Measurements from ENCODE around the gene PCDHGA12.
"Not testable (repeated sequence)": the region's sequence is repeated elsewhere in the genome, so short reads cannot be mapped to it uniquely, and the experiment has no call there.

Gene PCDHGA12

DNA sequence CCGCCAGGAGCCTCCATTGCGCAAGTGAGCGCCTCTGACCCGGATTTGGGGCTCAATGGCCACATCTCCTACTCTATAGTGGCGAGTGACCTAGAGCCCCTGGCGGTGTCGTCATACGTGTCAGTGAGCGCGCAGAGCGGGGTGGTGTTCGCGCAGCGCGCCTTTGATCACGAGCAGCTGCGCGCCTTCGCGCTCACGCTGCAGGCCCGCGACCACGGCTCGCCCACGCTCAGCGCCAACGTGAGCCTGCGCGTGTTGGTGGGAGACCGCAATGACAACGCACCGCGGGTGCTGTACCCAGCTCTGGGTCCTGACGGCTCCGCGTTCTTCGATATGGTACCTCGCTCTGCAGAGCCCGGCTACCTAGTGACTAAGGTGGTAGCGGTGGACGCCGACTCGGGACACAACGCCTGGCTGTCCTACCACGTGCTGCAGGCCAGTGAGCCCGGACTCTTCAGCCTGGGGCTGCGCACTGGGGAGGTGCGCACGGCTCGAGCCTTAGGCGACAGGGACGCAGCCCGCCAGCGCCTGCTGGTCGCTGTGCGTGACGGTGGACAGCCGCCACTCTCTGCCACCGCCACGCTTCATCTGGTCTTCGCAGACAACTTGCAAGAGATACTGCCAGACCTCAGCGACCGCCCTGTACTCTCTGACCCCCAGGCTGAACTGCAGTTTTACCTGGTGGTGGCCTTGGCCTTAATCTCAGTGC lies 20.6 kb upstream of the PCDHGA12 start:
- DNase-seq, result no peak

DNA sequence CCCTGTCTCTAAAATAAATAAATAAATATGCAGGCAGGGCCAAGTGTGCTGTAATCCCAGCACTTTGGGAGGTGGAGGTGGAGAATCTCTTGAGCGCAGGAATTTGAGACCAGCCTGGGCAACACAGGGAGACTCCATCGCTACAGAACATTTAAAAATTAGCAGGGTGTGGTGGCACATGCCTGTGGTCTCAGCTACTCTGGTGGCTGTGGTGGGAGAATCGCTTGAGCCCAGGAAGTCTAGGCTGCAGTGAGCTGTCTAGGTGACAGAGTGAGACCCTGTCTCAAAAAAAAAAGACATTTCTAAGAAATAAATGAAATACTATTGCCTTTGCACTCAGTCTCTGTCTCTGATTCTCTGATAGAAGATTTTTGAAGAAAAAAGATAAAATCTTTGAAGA lies 18.7 kb upstream of the PCDHGA12 start:
- DNase-seq, result no peak

DNA sequence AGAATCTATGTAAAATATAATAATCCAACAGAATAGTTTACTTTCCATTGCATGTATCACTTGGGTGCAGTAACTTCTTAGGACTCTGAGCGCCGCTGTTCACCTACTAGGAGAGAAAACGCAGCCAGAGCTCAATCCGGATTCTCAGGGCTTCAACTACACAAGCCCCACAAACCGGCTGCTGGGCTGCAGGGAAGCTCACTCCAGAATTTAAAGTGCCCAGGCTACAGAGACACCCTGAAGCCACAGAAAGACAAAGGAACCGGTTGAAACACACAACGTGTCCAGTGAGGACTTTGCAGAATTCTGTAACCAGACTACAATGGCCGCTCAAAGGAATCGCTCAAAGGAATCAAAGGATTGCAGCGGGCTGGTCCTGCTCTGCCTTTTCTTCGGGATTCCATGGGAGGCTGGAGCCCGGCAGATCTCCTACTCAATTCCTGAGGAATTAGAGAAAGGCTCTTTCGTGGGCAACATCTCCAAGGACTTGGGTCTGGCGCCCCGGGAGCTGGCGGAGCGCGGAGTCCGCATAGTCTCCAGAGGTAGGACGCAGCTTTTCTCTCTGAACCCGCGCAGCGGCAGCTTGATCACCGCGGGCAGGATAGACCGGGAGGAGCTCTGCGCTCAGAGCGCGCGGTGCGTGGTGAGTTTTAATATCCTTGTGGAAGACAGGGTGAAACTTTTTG lies 17.3 kb upstream of the PCDHGA12 start, which contains the start of gene PCDHGA10:
PCDHGA10 (plus strand) TSS at position 134 of the 686 bp plus-strand sequence; CDS start at position 323, 189 bp downstream.
- no peak for DNase-seq

DNA sequence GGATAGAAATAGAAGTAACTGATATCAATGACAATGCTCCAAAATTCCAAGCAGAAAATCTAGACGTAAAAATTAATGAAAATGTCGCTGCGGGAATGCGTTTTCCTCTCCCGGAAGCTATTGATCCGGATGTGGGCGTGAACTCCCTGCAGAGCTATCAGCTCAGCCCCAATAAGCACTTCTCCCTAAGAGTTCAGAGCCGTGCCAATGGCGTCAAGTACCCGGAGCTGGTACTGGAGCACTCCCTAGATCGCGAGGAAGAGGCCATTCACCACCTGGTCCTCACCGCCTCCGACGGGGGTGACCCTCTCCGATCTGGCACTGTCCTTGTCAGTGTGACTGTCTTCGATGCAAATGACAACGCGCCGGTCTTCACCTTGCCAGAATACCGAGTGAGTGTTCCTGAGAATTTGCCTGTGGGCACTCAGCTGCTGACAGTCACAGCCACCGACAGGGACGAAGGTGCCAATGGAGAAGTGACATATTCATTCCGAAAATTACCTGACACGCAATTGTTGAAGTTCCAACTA lies 16.7 kb upstream of the PCDHGA12 start:
- no peak for DNase-seq

DNA sequence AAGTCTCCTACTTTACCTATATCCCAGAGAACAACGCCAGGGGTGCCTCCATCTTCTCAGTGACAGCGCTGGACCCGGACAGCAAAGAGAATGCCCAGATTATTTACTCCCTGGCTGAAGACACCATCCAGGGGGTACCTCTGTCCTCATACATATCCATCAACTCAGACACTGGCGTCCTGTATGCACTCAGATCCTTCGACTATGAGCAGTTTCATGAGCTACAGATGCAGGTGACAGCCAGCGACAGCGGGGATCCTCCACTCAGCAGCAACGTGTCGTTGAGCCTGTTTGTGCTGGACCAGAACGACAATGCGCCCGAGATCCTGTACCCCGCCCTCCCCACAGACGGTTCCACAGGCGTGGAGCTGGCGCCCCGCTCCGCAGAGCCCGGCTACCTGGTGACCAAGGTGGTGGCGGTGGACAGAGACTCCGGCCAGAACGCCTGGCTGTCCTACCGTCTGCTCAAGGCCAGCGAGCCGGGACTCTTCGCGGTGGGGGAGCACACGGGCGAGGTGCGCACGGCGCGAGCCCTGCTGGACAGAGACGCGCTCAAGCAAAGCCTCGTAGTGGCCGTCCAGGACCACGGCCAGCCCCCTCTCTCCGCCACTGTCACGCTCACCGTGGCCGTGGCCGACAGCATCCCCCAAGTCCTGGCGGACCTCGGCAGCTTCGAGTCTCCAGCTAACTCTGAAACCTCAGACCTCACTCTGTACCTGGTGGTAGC lies 15.6 kb upstream of the PCDHGA12 start:
- not testable (repeated sequence) for DNase-seq

DNA sequence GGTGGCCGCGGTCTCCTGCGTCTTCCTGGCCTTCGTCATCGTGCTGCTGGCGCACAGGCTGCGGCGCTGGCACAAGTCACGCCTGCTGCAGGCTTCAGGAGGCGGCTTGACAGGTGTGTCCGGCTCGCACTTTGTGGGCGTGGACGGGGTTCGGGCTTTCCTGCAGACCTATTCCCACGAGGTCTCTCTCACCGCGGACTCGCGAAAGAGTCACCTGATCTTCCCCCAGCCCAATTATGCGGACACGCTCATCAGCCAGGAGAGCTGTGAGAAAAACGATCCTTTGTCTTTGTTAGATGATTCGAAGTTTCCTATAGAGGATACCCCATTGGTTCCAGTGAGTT lies 15.1 kb upstream of the PCDHGA12 start:
- not testable (repeated sequence) for DNase-seq

DNA sequence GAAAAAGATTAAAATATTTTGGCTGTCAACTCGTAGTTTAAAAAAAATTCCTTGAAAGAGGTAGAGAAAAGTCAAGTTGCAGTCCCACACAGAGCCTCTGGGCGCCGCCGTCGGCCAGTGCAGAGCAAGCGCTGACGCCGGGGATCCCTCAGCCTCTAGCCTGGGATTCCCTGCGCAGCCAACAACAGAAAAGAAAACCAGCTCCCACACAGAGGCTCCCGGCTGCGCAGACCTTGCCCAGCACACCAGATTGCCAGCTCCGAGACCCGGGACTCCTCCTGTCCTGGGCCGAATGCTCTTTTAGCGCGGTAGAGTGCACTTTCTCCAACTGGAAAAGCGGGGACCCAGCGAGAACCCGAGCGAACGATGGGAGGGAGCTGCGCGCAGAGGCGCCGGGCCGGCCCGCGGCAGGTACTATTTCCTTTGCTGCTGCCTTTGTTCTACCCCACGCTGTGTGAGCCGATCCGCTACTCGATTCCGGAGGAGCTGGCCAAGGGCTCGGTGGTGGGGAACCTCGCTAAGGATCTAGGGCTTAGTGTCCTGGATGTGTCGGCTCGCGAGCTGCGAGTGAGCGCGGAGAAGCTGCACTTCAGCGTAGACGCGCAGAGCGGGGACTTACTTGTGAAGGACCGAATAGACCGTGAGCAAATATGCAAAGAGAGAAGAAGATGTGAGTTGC lies 12.7 kb upstream of the PCDHGA12 start, which contains the start of gene PCDHGB7:
PCDHGB7 (plus strand) TSS at position 184 of the 679 bp plus-strand sequence; CDS start at position 367, 183 bp downstream.
- not testable (repeated sequence) for DNase-seq

DNA sequence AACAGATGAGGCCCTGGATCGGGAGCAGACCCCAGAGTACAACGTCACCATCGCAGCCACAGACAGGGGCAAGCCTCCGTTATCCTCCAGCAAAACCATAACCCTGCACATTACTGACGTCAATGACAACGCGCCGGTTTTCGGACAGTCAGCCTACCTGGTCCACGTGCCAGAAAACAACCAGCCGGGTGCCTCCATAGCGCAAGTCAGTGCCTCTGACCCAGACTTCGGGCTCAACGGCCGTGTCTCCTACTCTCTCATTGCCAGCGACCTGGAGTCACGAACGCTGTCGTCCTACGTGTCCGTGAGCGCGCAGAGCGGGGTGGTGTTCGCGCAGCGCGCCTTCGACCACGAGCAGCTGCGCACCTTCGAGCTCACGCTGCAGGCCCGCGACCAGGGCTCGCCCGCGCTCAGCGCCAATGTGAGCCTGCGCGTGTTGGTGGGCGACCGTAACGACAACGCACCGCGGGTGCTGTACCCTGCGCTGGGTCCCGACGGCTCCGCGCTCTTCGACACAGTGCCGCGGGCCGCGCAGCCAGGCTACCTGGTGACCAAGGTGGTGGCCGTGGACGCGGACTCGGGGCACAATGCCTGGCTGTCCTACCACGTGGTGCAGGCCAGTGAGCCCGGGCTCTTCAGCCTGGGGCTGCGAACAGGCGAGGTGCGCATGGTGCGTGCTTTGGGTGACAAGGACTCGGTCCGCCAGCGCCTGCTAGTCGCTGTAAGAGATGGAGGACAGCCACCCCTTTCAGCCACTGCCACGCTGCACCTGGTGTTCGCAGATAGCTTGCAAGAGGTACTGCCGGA lies 11.0 kb upstream of the PCDHGA12 start:
- no peak for DNase-seq

DNA sequence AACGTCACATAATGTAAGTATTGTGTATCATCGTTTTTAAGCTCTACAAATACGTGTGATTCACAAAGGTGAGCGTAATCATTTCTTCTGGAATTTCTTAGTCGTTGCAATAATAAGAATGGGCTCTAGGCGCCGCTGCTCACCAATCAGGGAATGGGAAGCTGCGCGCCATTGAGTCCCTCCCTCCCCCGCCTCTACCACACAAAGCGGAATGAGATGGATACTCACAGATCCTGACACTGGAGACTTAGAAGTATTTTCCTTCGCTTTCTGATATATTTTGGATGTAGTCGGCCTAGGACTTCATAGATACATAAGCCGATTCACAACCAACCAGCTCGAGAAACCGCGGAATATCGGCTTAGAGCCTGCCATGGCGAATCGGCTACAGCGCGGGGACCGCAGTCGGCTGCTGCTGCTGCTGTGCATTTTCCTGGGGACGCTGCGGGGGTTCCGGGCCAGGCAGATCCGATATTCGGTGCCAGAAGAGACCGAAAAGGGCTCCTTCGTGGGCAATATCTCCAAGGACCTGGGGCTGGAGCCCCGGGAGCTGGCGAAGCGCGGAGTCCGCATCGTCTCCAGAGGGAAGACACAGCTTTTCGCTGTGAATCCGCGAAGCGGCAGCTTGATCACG lies 9.3 kb upstream of the PCDHGA12 start, which contains the start of gene PCDHGA11:
PCDHGA11 (plus strand) TSS at position 197 of the 634 bp plus-strand sequence; CDS start at position 374, 177 bp downstream.
- DNase-seq, result no peak

DNA sequence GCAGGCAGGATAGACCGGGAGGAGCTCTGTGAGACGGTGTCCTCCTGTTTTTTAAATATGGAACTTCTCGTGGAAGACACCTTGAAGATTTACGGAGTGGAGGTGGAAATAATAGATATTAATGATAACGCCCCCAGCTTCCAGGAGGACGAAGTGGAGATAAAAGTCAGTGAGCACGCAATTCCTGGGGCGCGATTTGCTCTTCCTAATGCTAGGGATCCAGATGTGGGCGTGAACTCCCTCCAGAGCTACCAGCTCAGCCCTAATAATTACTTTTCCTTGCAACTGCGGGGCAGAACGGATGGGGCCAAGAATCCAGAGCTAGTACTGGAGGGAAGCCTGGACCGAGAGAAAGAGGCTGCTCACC lies 8.8 kb upstream of the PCDHGA12 start:
- no peak for DNase-seq

DNA sequence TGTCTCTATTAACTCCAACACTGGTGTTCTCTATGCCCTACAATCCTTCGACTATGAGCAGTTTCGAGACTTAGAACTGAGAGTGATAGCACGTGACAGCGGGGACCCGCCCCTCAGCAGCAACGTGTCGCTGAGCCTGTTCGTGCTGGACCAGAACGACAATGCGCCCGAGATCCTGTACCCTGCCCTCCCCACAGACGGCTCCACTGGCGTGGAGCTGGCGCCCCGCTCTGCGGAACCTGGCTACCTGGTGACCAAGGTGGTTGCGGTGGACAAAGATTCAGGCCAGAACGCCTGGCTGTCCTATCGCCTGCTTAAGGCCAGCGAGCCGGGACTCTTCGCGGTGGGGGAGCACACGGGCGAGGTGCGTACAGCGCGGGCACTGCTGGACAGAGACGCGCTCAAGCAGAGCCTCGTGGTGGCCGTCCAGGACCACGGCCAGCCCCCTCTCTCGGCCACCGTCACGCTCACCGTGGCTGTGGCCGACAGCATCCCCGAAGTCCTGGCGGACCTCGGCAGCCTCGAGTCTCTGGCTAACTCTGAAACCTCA lies 7.5 kb upstream of the PCDHGA12 start:
- no peak for DNase-seq

DNA sequence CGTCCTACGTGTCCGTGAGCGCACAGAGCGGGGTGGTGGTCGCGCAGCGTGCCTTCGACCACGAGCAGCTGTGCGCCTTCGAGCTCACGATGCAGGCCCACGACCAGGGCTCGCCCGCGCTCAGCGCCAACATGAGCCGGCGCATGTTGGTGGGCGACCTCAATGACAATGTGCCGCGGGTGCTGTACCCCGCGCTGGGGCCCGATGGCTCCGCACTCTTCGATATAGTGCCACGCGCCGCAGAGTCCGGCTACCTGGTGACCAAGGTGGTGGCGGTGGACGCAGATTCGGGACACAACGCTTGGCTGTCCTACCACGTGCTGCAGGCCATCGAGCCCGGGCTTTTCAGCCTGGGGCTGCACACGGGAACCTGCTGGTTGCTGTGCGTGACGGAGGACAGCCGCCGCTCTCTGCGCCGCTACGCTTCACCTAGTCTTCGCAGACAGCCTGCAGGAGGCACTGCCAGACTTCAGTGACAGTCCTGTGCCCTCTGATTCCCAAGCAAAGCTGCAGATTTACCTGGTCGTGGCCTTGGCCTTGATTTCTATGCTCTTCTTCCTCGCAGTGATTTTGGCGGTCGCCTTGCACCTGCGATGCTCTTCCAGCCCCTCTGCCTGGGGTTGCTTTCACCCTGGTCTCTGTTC lies 2.4 kb upstream of the PCDHGA12 start:
- DNase-seq, result no peak

DNA sequence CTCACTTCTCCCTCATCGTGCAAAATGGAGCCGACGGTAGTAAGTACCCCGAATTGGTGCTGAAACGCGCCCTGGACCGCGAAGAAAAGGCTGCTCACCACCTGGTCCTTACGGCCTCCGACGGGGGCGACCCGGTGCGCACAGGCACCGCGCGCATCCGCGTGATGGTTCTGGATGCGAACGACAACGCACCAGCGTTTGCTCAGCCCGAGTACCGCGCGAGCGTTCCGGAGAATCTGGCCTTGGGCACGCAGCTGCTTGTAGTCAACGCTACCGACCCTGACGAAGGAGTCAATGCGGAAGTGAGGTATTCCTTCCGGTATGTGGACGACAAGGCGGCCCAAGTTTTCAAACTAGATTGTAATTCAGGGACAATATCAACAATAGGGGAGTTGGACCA lies 979 bp downstream of the PCDHGA12 start:
- no peak for DNase-seq

DNA sequence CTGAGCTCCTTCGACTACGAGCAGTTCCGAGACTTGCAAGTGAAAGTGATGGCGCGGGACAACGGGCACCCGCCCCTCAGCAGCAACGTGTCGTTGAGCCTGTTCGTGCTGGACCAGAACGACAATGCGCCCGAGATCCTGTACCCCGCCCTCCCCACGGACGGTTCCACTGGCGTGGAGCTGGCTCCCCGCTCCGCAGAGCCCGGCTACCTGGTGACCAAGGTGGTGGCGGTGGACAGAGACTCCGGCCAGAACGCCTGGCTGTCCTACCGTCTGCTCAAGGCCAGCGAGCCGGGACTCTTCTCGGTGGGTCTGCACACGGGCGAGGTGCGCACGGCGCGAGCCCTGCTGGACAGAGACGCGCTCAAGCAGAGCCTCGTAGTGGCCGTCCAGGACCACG lies 2.0 kb downstream of the PCDHGA12 start:
- DNase-seq, result not testable (repeated sequence)

DNA sequence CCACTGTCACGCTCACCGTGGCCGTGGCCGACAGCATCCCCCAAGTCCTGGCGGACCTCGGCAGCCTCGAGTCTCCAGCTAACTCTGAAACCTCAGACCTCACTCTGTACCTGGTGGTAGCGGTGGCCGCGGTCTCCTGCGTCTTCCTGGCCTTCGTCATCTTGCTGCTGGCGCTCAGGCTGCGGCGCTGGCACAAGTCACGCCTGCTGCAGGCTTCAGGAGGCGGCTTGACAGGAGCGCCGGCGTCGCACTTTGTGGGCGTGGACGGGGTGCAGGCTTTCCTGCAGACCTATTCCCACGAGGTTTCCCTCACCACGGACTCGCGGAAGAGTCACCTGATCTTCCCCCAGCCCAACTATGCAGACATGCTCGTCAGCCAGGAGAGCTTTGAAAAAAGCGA lies 2.4 kb downstream of the PCDHGA12 start:
- DNase-seq, result not testable (repeated sequence)

DNA sequence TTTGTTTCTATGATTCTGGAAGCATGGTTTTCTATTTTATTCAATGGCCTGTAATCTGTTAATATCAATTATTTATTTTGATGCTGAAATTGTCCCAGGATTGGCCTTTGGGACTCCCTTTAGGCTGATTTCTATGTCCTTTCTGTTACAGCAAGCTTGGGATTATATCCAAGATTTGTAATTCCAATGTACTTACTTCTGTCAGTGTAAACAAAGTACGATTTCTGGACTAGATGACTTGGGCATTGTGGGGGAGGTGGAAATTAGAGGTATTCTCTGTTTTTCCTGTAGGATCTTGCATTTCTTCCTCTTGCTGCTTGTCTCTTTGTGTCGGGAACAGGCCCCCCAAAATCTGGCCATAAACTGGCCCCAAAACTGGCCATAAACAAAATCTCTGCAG lies 3.7 kb downstream of the PCDHGA12 start:
- DNase-seq, result no peak

DNA sequence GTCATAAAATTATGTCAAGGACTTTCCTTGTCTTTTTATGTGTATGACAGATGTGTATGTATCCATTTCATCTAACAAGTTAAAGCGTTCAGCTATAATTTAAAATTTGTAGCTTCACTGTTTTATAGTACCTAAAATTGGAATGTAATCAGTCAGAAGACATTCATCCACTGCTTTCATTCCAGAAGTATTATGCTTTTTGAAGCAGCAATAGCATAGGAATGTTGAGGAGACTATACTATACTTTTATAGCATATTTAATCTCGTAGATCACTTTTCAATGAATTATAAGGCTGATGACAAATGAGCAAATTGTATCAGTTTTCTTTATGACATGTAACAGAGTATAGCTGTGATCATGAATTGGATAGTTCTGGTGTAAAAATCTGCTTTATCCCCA lies 6.9 kb downstream of the PCDHGA12 start:
- no peak for DNase-seq

DNA sequence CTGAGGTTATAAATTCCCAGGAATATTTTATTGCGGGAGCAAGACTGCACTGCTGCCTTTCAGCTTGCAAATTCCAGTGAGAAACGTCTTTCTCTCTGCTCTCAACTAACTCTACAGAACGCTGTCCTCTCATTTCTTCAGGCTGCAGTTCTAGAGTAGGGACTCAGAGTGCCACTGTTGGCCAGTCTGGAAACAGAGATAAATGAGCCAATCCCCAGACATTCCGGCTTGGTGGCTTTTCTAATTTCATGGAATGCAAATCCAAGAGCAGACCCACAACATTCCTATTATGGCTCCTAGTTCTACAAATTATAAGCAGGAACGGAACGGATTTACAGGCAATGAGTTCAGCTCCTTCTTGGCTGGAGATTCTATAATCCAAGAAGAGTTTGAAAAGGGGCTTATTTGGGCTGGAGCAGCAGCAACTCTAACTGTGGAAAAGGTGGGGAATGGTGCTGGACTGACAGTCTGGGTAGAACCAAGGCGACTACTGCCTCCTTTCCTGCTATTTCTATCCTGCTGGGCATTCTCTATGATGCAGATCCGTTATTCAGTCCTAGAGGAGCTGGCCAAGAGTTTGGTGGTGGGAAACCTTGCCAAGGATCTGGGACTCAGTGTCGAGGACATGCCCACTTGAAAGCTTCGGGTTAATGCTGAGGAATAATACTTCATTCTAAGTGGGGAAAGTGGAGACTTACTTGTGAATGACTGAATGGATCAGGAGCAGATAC lies 9.3 kb downstream of the PCDHGA12 start:
- DNase-seq, result peak; percentile 49

DNA sequence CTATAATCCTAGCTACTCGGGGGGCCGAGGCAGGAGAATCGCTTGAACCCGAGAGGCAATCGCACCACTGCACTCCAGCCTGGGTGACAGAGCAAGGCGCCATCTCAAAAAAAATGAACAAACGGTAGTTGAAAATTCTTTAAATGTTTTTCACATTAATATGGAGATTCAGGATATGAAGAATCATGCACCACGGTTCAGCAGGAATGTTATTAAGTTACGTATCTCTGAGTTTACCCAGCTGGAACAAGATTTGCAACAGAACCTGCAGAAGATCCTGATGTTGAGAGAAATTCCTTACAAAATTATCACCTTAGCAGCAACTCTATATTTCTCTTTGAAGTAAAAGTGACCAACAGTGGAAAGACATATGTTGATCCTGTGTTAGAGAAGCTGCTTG lies 10.0 kb downstream of the PCDHGA12 start:
- no peak for DNase-seq
